ENCODE results near the gene FAF2.
"Not testable (repeated sequence)": the region's sequence is repeated elsewhere in the genome, so short reads cannot be mapped to it uniquely, and the experiment has no call there.

Gene FAF2

DNA sequence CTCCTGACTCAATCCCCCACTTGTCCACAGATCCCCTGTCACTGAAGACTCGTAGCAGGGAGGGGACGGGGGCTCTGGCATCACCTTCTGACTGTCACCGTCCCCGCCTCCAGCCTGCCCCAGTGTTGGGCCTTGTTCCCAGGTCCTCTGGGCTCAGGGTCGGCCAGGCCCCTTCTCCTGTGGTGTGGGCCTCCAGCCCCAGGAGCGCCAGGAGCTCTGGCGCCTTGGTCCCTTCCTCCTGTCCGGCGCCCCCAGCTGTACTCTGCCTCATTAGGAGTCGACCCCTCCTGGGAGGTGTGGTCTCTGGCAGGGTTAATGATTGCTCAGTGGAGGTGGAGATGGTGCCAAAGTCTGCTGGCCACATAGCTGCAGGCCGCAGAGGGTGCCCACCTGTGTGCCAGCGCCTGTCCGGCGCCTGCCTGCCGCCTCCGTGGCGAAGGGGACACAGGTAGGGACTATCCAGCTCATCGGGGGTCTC is 100.8 kb downstream of the FAF2 start, which contains the start of gene CDHR2:
TSS of gene CDHR2 (plus strand) at position 376 of the 478 bp plus-strand sequence. CDS start 16,011 bp downstream, outside the sequence.
- TF ChIP-seq, protein P1, sequence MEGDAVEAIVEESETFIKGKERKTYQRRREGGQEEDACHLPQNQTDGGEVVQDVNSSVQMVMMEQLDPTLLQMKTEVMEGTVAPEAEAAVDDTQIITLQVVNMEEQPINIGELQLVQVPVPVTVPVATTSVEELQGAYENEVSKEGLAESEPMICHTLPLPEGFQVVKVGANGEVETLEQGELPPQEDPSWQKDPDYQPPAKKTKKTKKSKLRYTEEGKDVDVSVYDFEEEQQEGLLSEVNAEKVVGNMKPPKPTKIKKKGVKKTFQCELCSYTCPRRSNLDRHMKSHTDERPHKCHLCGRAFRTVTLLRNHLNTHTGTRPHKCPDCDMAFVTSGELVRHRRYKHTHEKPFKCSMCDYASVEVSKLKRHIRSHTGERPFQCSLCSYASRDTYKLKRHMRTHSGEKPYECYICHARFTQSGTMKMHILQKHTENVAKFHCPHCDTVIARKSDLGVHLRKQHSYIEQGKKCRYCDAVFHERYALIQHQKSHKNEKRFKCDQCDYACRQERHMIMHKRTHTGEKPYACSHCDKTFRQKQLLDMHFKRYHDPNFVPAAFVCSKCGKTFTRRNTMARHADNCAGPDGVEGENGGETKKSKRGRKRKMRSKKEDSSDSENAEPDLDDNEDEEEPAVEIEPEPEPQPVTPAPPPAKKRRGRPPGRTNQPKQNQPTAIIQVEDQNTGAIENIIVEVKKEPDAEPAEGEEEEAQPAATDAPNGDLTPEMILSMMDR (IDR thresholded peaks at IDR 0.05): no peak
- peaks cover 3% of the 10 kb centered on the region for H3K79me2 ChIP-seq
- no peak within 1 kb of the TSS for H3K4me2 ChIP-seq (ENCODE audit: low read length)
- no peaks in the 10 kb centered on the region for H3K9me3 ChIP-seq (ENCODE audit: control insufficient read depth, low read length)
- no peaks in the 10 kb centered on the region for H3K36me3 ChIP-seq (ENCODE audit: control insufficient read depth, insufficient read depth, low read length)
- H3K9ac ChIP-seq: no peak within 1 kb of the TSS
- no peaks in the 10 kb centered on the region for H3K27me3 ChIP-seq (ENCODE audit: control insufficient read depth, insufficient read depth, low read length)
- H3K4me1 ChIP-seq: peaks cover 9% of the 10 kb centered on the region
- no peak within 1 kb of the TSS for H2AFZ ChIP-seq
- no peak within 1 kb of the TSS for H3K4me3 ChIP-seq (ENCODE audit: low read depth, low read length)
- H3K27ac ChIP-seq: no peak within 1 kb of the TSS

DNA sequence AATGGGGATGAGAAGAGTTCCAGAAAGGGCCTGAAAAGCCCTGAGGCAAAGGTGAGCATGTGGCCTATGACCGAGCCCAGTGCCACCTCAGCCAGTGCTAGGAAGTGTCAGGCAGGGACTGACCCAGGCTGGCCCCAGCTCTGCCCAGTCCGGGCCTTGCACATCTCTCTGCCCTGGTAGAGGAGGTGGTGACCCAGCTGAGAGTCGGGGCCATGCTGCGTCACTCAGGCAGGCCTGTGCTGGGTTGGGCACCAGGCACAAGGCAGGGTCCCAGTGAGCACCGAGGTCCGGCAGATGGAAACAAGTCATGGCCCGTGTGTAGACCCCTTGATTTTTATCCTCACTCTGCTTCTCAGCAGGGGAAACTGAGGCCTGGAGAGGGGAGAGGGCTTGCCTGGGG is 101.7 kb downstream of the FAF2 start:
- Histone ChIP-seq H3K79me2 (peaks cover 3% of the 10 kb centered on the region), H3K4me1 (peaks cover 9% of the 10 kb centered on the region), H3K27me3 (ENCODE audit: control insufficient read depth, insufficient read depth, low read length) (no peaks in the 10 kb centered on the region), H3K4me3 (ENCODE audit: low read depth, low read length) (no peak overlapping the region), H3K36me3 (ENCODE audit: control insufficient read depth, insufficient read depth, low read length) (no peaks in the 10 kb centered on the region), H3K9me3 (ENCODE audit: control insufficient read depth, low read length) (no peaks in the 10 kb centered on the region), H2AFZ (no peak overlapping the region), H3K9ac (no peak overlapping the region), H3K27ac (no peak overlapping the region), H3K4me2 (ENCODE audit: low read length) (no peak overlapping the region)
- TF ChIP-seq, protein P1 (IDR thresholded peaks at IDR 0.05): no peak

DNA sequence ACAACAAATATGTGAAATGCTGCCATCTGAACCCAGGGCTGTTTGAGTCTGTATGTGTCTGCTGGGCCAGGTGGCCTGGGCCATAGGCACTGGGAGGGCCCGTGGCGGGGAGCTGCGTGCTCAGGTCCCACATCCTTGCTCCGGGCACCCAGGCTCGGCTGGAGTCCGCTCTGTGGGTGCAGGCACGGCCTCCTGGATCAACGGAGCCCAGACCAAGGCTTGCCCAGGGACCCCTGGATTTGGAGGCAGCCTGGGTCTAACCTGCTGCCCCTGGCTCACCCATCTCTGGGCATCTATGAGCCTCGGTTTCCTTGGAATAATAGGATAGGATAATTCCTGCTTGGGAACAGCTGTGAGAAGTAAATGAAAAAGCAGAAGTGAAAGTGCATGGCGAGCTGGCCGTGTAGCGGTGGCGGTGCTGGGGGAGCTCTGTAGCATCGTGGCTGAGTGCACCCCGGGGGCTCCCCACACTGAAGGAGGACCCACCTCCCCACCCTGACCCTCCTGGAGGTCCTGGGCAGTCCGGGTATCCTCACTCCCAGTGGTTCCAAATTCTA is 102.2 kb downstream of the FAF2 start:
- no peak overlapping the region for H3K27ac ChIP-seq
- no peaks in the 10 kb centered on the region for H3K36me3 ChIP-seq (ENCODE audit: control insufficient read depth, insufficient read depth, low read length)
- no peak overlapping the region for H2AFZ ChIP-seq
- no peak overlapping the region for H3K4me3 ChIP-seq (ENCODE audit: low read depth, low read length)
- no peak overlapping the region for H3K9ac ChIP-seq
- no peaks in the 10 kb centered on the region for H3K9me3 ChIP-seq (ENCODE audit: control insufficient read depth, low read length)
- no peak overlapping the region for H3K4me2 ChIP-seq (ENCODE audit: low read length)
- TF ChIP-seq, protein P1 (IDR thresholded peaks at IDR 0.05): no peak
- peaks cover 9% of the 10 kb centered on the region for H3K4me1 ChIP-seq
- H3K27me3 ChIP-seq (ENCODE audit: control insufficient read depth, insufficient read depth, low read length): no peaks in the 10 kb centered on the region
- peaks cover 3% of the 10 kb centered on the region for H3K79me2 ChIP-seq

DNA sequence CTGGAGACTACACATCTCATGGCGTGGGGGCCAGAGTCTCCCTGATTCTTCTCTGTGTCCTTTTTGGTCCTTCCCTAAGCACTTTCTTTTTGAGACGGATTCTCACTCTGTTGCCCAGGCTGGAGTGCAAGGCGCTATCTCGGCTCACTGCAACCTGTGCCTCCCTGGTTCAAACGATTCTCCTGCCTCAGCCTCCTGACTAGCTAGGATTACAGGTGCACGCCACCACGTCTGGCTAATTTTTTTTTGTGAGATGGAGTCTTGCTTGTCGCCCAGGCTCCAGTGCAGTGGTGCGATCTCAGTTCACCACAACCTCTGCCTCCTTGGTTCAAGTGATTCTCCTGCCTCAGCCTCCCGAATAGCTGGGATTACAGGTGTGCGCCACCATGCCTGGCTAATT is 102.8 kb downstream of the FAF2 start:
- not testable (repeated sequence) for H3K36me3 ChIP-seq (ENCODE audit: control insufficient read depth, insufficient read depth, low read length); H2AFZ ChIP-seq; H3K27ac ChIP-seq; H3K4me1 ChIP-seq; H3K79me2 ChIP-seq; H3K9ac ChIP-seq; H3K9me3 ChIP-seq (ENCODE audit: control insufficient read depth, low read length); H3K4me2 ChIP-seq (ENCODE audit: low read length); H3K4me3 ChIP-seq (ENCODE audit: low read depth, low read length); H3K27me3 ChIP-seq (ENCODE audit: control insufficient read depth, insufficient read depth, low read length)

DNA sequence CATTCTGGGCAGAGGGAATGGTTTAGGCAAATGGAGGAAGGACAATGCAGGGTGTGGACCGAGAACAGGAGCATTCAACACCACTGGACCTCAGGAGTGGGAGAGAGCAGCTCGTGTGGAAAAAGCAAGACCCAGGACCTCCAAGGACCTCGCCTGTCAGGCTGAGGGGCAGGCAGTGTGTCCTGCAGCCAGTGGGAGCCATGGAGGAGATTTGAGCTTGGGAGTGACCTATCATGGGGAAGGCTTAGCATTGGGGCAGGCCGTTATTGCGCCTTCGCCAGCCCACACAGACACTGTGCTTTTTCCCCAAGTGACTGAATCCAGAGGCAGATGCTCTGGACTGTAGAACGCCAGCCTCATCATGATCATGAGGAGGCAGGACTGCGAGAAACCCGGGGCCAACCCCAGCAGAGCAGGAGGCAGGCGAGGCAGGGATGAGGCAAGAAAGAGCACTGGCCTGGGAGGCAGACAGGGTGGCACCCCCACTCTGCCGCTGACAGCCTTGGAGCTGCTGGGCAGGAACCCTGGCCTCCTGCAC is 104.2 kb downstream of the FAF2 start:
- Histone ChIP-seq H3K36me3 (ENCODE audit: control insufficient read depth, insufficient read depth, low read length) (no peaks in the 10 kb centered on the region), H3K27ac (no peak overlapping the region), H3K9me3 (ENCODE audit: control insufficient read depth, low read length) (no peaks in the 10 kb centered on the region), H3K4me2 (ENCODE audit: low read length) (no peak overlapping the region), H2AFZ (no peak overlapping the region), H3K79me2 (peaks cover 3% of the 10 kb centered on the region), H3K9ac (no peak overlapping the region), H3K4me1 (peaks cover 9% of the 10 kb centered on the region), H3K4me3 (ENCODE audit: low read depth, low read length) (no peak overlapping the region), H3K27me3 (ENCODE audit: control insufficient read depth, insufficient read depth, low read length) (no peaks in the 10 kb centered on the region)
- TF ChIP-seq, protein P1 (IDR thresholded peaks at IDR 0.05): no peak

Measured in parathyroid adenoma (tissue), 2 donors.